GM06990 (cell line): ENCODE measurements around the gene RTN4R.

ENCODE experiments used
- DNase-seq: peaks from one replicate; pipeline ENCODE4 v3.0.0-alpha.2; 2011; ENCODE audit not compliant: insufficient read length; ENCODE audit errors: extremely low read depth
- H3K27me3 ChIP-seq: replicated peaks from 2 replicates; pipeline ENCODE4 v1.6.0; 2011; ENCODE audit warnings: low read length; ENCODE audit not compliant: control insufficient read depth, insufficient read depth
- H3K36me3 ChIP-seq: 2 replicates; pipeline ENCODE4 v1.5.1; 2011; ENCODE audit warnings: low read length; ENCODE audit not compliant: control insufficient read depth, insufficient read depth
- H3K4me3 ChIP-seq: replicated peaks from 2 replicates; pipeline ENCODE4 v1.5.1; 2011; ENCODE audit warnings: low read depth, mild to moderate bottlenecking, control low read depth, low read length
- TF ChIP-seq, protein P1 (sequence below): IDR thresholded peaks from 2 replicates; pipeline ENCODE4 v1.5.1; 2011; ENCODE audit warnings: low read length, control low read depth, mild to moderate bottlenecking, inconsistent platforms; ENCODE audit not compliant: insufficient read depth, poor library complexity, severe bottlenecking

RTN4R gene

DNA sequence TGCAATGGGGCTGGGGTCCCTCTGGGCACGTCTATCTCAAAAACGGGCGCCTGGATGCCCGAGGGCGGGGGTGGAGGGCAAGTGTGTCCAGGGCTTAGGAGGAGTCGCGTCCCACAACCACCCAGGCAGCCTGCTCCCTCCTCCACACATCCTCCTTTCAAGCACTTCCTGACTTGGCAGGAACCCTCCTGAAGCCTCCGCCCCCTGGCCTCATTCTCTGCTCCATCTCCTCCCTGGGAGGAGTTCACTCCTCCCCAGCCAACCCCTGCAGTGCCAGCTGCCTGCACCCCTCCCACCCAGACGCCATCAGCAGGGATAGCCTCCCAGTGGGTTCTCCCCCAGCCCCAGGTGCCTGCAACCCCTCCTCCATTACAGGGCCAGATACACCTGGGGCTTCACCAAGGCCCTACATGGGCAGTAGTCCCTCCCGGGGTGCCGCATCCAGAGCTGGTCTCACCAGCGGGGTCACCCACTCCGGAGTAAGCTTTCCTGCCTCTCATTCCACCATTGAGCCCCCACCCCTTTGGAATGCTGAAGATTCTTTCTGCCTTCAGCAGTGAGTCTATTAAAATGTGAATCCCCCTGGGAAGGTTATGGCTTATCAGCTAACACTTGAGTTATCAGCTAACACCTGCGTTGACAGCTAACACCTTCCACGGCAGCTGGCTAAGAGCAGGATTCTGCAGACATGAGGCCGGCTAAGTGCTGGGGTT, 24.4 kb downstream of the RTN4R start:
- TF ChIP-seq, protein P1, sequence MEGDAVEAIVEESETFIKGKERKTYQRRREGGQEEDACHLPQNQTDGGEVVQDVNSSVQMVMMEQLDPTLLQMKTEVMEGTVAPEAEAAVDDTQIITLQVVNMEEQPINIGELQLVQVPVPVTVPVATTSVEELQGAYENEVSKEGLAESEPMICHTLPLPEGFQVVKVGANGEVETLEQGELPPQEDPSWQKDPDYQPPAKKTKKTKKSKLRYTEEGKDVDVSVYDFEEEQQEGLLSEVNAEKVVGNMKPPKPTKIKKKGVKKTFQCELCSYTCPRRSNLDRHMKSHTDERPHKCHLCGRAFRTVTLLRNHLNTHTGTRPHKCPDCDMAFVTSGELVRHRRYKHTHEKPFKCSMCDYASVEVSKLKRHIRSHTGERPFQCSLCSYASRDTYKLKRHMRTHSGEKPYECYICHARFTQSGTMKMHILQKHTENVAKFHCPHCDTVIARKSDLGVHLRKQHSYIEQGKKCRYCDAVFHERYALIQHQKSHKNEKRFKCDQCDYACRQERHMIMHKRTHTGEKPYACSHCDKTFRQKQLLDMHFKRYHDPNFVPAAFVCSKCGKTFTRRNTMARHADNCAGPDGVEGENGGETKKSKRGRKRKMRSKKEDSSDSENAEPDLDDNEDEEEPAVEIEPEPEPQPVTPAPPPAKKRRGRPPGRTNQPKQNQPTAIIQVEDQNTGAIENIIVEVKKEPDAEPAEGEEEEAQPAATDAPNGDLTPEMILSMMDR, result no peak
- Histone ChIP-seq H3K27me3 (no peaks in the 10 kb centered on the region), H3K4me3 (no peak overlapping the region; the same call in 1 of the 2 replicates), H3K36me3 (no peaks in the 10 kb centered on the region)
- DNase-seq, result no peak

DNA sequence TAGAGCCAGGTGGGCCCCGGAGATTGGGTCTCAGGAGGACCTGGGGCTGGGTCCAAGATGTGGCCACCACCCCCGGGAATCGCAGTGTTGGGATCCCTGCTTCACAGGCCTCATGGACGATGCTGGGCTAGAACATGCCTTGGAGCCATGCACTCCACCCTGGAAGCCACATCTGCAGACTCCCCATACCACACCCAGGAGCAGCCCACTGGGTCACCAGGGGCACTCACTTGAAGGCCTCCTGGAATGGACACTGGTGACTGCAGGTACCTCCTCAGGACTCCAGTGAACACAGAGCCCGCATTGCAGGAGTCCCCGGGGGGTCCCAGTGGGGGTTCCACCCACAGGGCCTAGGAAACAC, 25.0 kb downstream of the RTN4R start:
- Histone ChIP-seq H3K4me3 (no peak overlapping the region; the same call in 1 of the 2 replicates), H3K27me3 (no peaks in the 10 kb centered on the region), H3K36me3 (no peaks in the 10 kb centered on the region)
- DNase-seq, result no peak
- TF ChIP-seq, protein P1, result no peak

DNA sequence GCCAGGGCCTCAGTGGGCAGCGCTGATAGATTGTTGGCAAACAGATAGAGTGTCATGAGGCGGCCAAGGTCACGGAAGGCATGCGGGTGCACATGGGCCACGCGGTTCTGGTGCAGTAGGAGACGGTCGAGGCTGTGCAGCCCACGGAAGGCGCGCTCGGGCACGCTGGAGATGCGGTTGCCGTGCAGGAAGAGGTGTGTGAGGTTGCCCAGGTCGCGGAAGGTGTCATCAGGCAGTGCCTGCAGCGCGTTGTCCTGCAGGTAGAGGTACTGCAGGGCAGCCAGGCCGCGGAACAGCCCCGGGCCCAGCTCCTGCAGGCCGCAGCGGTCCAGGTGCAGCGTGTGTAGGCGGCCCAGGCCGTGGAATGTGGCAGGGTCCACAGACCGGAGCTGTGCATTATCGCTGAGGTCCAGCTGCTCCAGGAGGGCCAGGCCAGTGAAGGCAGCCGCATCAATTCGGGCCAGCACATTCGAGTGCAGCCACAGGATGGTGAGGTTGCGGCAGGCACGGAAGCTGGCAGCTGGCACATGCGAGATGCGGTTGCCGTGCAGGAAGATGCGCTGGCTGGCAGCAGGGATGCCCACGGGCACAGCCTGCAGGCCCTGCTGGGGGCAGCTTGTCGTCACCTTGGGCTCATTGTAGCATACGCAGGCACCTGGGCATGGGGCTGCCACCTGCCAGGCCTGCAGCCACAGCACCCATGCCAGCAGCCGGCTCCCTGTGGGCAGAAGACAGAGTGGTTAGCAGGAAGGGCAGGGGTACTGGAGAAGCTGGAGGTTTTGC, 25.5 kb downstream of the RTN4R start:
- TF ChIP-seq, protein P1, result no peak
- no peaks in the 10 kb centered on the region for H3K36me3 ChIP-seq
- H3K4me3 ChIP-seq, result no peak overlapping the region
- no peaks in the 10 kb centered on the region for H3K27me3 ChIP-seq
- DNase-seq, result no peak

DNA sequence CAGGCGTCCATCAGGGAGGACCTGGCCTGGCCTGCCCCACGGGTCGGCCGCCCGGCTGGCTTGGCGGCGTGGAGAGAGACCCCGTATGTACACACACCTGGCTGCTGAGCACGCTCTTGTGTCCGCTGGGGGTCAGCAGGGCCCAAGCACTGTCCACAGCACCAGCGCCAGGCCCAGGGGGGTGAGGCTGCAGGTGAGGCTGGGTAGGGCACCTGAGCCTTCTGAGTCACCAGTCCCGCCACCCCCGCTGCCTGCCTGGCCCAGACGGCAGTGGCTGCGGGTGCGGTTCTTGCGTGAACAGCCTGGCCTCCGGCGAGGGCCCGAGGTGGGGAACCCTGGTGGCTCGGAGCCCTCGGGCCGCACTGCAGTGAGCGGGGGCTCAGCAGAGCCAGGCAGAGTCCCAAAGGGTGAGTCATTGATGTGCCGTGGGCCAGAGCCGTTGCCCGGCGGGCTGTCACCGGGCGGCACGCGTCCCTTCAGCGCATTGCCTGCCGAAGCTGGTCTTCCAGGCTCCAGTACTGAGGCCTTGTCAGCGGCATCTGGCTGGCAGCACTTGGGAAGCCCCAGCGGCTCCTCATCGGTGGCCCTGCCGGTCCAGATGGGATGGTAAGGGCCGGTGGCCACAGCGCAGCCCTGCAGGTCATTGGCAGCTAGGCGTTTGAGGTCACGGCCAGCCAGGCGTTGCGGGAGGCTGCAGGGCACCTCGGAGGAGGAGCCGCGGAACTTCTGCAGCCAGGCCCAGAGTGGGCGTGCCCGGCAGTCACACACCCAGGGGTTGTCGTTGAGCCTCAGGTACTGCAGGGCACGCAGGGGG, 26.3 kb downstream of the RTN4R start:
- H3K4me3 ChIP-seq, result no peak overlapping the region
- no peaks in the 10 kb centered on the region for H3K27me3 ChIP-seq
- TF ChIP-seq, protein P1, result no peak
- DNase-seq, result no peak
- no peaks in the 10 kb centered on the region for H3K36me3 ChIP-seq

DNA sequence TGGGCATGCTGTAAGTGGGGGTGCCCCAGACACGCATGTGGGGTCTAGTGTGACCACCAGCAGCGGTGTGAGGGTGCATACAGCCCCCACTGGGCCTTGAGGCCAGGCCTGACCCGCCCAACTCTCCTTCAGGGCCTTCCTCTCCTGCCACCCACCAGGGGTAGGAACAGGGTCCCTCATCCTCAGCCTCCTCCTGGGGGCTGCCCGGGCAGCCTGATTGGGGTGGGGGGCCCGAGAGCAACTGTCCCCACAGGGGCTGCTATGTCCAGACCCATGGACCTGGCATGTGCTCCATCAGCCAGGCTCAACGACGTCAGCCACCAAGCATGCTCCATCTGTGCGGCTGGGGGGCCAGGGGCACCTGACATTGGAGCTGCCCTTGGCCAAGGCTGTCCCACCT, 27.2 kb downstream of the RTN4R start:
- Histone ChIP-seq H3K36me3 (no peaks in the 10 kb centered on the region), H3K27me3 (no peaks in the 10 kb centered on the region), H3K4me3 (no peak overlapping the region)
- no peak for DNase-seq
- TF ChIP-seq, protein P1, result no peak
